ENCODE results near the gene PLCD3.

Gene PLCD3

GRCh38 chr17:45087504-45087975, 44.8 kb downstream of the PLCD3 start:
- no peak for TF ChIP-seq GATA1 (IDR thresholded peaks at IDR 0.05; ENCODE audit: low read depth, low read length)
- no peak for TF ChIP-seq POLR2A (IDR thresholded peaks at IDR 0.05; ENCODE audit: low read length)
- DNase-seq: no peak

GRCh38 chr17:45086865-45087503, 45.3 kb downstream of the PLCD3 start:
- TF ChIP-seq GATA1 (IDR thresholded peaks at IDR 0.05; ENCODE audit: low read depth, low read length) (no peak), POLR2A (IDR thresholded peaks at IDR 0.05; ENCODE audit: low read length) (no peak)
- DNase-seq: no peak

DNA sequence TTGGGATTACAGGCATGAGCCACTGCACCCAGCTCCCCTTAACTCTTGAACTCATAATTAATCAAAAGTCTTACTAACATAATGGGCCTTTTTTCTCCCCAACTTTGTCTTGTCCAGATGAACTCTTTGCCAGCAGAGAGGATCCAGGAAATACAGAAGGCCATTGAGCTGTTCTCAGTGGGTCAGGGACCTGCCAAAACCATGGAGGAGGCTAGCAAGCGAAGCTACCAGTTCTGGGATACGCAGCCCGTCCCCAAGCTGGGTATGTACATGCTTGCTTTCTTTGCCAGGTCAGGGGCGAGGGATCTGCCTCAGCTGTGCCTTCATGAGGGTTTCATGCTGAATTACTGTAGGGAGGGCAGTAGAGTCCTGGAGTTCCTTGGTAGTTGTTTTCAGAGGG, 45.9 kb downstream of the PLCD3 start:
- no peak for TF ChIP-seq GATA1 (IDR thresholded peaks at IDR 0.05; ENCODE audit: low read depth, low read length)
- TF ChIP-seq POLR2A (IDR thresholded peaks at IDR 0.05; ENCODE audit: low read length): no peak
- no peak for DNase-seq

DNA sequence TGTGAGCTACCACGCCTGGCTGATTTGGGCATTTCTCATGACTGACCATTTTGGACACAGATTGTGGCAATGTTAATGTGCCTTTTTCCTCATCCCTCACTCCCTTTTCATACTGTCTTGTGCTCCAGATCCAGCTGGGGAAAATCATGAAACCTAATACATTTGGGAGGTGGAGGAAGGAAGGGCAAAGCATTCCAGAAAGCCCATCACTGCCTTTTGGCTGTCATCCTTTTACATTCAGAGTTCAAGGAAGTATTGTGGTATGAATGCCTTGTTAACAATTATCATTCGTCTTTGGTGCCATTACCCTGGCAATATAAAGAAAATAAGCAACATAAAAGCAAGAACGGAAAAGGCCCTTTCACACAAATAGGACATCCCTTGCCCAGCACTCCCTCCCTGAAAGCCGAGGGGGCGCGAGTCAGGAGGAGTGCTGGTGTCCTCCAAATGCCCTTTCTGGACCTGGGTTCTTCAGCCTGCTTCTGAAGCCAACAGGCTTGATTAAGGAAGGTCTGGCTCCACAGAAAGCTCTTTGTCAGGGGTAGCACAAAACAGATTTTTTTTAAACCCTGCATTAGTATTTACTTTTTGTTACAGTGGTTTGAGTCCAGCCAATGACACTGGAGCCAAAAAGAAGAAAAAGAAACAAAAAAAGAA, 51.1 kb downstream of the PLCD3 start:
- TF ChIP-seq POLR2A (IDR thresholded peaks at IDR 0.05; ENCODE audit: low read length) (no peak), GATA1 (IDR thresholded peaks at IDR 0.05; ENCODE audit: low read depth, low read length) (no peak)
- DNase-seq: no peak

DNA sequence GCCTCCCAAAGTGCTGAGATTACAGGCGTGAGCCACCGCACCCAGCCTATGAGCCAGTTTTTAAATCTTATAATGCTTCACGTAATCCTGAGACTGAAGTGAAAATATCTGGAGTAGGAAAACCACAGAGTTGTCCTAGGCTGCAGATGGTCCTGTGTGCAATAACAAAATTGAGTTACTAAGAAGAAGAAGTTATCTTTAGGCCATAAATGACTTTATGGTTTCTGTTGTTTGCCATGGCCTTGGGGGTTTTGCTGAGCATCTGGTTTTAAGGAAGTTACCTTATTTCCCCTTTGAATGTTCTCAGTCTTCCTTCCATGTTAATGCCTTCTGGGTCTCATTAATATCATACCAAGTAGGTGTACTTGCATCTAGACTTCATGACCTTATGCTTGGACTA, 54.7 kb downstream of the PLCD3 start:
- DNase-seq: no peak
- no peak for TF ChIP-seq POLR2A (IDR thresholded peaks at IDR 0.05; ENCODE audit: low read length)
- no peak for TF ChIP-seq GATA1 (IDR thresholded peaks at IDR 0.05; ENCODE audit: low read depth, low read length)

DNA sequence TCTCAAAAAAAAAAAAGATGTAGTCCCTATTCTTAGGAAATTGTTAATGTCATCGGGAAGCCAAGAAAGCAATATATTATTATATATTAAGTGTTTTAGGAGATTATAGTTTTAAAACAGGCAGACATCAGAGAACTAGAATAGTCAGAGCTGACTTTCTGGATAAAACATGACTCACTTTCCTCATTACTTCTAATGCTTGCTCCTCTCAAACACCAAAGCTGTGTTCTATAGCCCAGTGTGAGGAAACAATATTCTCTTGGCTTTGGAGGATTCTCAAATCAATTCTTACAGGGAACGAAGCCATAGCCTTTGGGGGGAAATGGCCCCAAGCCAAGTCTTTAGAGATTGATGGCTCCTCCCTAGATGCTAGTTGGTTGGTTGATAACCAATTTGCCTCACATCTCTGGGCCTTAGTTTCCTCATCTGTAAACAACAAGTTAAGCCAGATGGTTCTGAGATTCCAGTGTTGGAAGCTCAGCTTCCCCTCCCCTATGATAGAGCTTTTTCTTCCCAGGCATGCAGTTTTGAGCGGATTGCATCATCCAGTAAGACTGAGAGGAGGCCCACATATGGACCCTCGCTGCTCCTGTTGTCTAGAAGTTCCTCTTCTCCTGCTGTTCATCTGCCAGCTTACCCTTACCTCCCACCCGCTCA, 58.8 kb downstream of the PLCD3 start:
- no peak for DNase-seq
- no peak for TF ChIP-seq GATA1 (IDR thresholded peaks at IDR 0.05; ENCODE audit: low read depth, low read length)
- TF ChIP-seq POLR2A (IDR thresholded peaks at IDR 0.05; ENCODE audit: low read length): no peak

DNA sequence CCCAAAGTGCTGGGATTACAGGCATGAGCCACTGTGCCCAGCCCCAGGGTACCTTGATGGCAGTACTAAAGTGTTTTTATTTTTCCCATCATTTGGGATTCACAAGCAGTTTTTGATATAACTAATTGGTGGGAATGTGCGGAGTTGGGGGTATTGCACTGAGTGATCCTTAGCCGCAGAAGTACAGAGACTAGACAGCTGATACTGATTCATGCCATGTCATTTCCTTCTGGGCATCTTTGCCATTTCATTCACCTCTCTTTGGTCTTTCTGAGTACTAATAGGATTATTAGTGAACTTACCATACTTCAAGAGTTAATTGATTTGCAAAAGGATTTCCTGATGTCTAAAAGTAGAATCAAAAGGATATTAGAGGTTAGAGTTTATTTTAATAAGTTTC, 61.5 kb downstream of the PLCD3 start:
- TF ChIP-seq POLR2A (IDR thresholded peaks at IDR 0.05; ENCODE audit: low read length) (no peak), GATA1 (IDR thresholded peaks at IDR 0.05; ENCODE audit: low read depth, low read length) (no peak)
- no peak for DNase-seq

- DNase-seq: no peak
- no peak for TF ChIP-seq GATA1 (IDR thresholded peaks at IDR 0.05; ENCODE audit: low read depth, low read length)
Observed at GRCh38 chr17:45070001-45070400, 62.3 kb downstream of the PLCD3 start.

GRCh38 chr17:45067637-45068036, 64.7 kb downstream of the PLCD3 start:
- TF ChIP-seq POLR2A (IDR thresholded peaks at IDR 0.05; ENCODE audit: low read length) (no peak), GATA1 (IDR thresholded peaks at IDR 0.05; ENCODE audit: low read depth, low read length) (no peak)
- no peak for DNase-seq

DNA sequence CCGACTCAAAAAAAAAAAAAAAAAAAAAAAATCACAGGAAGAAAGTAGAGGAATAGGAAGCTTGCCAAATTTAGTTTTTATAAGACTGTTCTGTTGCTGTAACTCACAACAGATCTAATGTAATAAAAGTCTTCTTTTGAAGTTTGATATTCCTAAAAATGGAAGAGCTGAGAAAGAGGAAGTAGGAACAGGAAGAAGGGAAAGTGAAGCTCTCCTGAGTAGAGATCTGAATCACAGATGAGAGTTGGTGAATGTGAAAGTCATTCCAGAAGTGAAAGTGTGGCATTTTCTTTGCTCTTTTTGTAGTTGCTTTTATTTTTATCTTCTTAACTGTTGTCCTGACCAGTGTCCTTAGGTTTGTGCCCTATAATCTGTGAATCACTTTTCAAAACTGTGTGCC, 69.1 kb downstream of the PLCD3 start:
- TF ChIP-seq POLR2A (IDR thresholded peaks at IDR 0.05; ENCODE audit: low read length): no peak
- no peak for TF ChIP-seq GATA1 (IDR thresholded peaks at IDR 0.05; ENCODE audit: low read depth, low read length)
- peak in 1 of 2 experiments; percentile 14 for DNase-seq

DNA sequence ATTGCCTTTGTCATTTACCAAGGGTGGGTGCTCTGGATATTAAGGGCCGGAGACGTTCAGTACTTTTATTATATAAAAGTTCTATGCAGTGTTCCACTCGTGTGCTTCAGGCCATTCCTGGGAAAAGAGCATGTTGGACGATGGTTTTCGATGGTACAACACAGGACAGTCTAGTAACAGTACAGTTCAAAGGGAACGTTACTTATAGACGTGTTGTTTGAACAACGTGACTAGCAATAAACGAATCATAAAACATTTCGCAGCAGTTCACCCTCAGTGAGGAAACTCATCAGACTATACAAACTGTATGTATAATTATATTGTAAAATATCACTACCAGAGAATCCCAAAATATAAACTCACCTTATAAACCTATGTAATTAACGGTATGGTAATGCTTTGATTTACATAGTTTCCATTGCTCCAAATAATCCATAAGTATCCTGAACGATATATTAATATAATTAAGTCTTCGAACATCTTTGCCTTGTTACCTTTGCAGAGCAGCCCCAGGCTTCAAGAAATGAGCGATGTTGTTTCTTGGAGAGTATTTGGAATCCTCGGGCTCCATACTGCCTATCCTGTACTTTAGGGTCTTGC, 70.6 kb downstream of the PLCD3 start:
- DNase-seq: no peak
- TF ChIP-seq GATA1 (IDR thresholded peaks at IDR 0.05; ENCODE audit: low read depth, low read length) (no peak), POLR2A (IDR thresholded peaks at IDR 0.05; ENCODE audit: low read length) (no peak)

- TF ChIP-seq POLR2A (IDR thresholded peaks at IDR 0.05; ENCODE audit: low read length) (peak; percentile 98), GATA1 (IDR thresholded peaks at IDR 0.05; ENCODE audit: low read depth, low read length) (no peak)
- DNase-seq: peak; percentile 99
Observed at GRCh38 chr17:45060797-45061605, 71.3 kb downstream of the PLCD3 start, which contains the start of gene NMT1. TSS of gene NMT1 (plus strand) at chr17:45061317. CDS start at chr17:45061330, 13 bp downstream.

DNA sequence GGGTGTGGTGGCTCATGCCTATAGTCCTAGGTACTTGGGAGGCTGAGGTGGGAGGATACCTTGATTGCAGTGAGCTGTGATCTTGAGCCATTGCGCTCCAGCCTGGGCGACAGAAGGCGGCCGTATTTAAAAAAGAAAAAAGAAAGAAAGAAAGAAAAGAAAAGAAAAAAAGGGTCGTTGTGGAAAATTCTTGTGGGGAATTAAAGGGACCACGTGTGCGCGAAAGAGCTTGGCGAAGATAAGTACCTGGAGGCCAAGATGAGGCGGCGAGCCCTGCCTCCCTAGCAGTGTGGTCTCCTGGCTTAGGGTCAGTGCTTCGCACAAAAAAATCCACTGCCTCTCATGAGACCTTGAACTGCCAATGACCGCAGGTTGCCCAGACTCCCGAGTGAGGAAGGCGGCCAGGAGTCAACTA, 71.9 kb downstream of the PLCD3 start:
- TF ChIP-seq GATA1 (IDR thresholded peaks at IDR 0.05; ENCODE audit: low read depth, low read length) (no peak), POLR2A (IDR thresholded peaks at IDR 0.05; ENCODE audit: low read length) (no peak)
- DNase-seq: no peak
